Vagina (tissue), 2 donors: ENCODE data around the gene ARID5B. TPM values are rescaled to one million over a fixed set of nuclear protein-coding genes. Genes with fewer than 3 reads are reported as not detected.

Source experiments
- DNase-seq, 2 donors: peaks; one replicate each; pipeline ENCODE4 v3.0.0-alpha.2; 2017; ENCODE audit errors: extremely low spot score in 2 of 2
- H3K27ac ChIP-seq: fragments of 200-600 bp; sonication (generic); one replicate; pipeline ENCODE4 v1.5.1; 2019
- H3K27me3 ChIP-seq: fragments of 200-600 bp; sonication (generic); one replicate; pipeline ENCODE4 v1.5.1; 2019
- H3K36me3 ChIP-seq, 2 donors: fragments of 200-600 bp; sonication (generic); one replicate each; pipeline ENCODE4 v1.5.1; 2017 to 2019
- H3K4me1 ChIP-seq: fragments of 200-600 bp; sonication (generic); one replicate; pipeline ENCODE4 v1.5.1; 2019
- H3K4me3 ChIP-seq, 2 donors: fragments of 200-600 bp; sonication (generic); 1 replicate in 1 of 2; 2 replicates in 1 of 2; pipeline ENCODE4 v1.5.1; 2016 to 2019
- H3K9me3 ChIP-seq: fragments of 200-600 bp; sonication (generic); one replicate; pipeline ENCODE4 v1.5.1; 2019
- POLR2A ChIP-seq, 2 donors: fragments of 450-650 bp; IDR thresholded peaks; one replicate each; pipeline ENCODE4 v1.6.1; 2017; ENCODE audit warnings: antibody characterized with exemption in 2 of 2, mild to moderate bottlenecking in 2 of 2, moderate library complexity in 2 of 2
- POLR2AphosphoS5 ChIP-seq, 2 donors: sonication (generic); formaldehyde crosslinking; IDR thresholded peaks; one replicate each; pipeline ENCODE4 v1.9.0; 2017; ENCODE audit warnings: antibody characterized with exemption in 2 of 2, mild to moderate bottlenecking in 2 of 2, low read depth in 1 of 2; ENCODE audit not compliant: insufficient read depth in 1 of 2
- intact Hi-C: fragments of 100-400 bp; cut with DNase I; formaldehyde crosslinking; loops from one replicate; pipeline ENCODE4 v1.15.1; 2023
- total RNA-seq: library from RNA; depleted of rRNA; stranded (reverse); fragments of >200 nt; gene quantifications from one replicate; pipeline ENCODE4 v1.2.3, GENCODE V29; 2016
- TF ChIP-seq, protein P1 (sequence below), 3 experiments: fragments of 450-650 bp in 2 of 3; fragments of 200-600 bp in 1 of 3; sonication (generic) in 1 of 3; IDR thresholded peaks; one replicate each; pipeline ENCODE4 v1.5.1; 2017 to 2019; ENCODE audit warnings: antibody characterized with exemption in 3 of 3, mild to moderate bottlenecking in 2 of 3, moderate library complexity in 2 of 3

The ARID5B gene
- total RNA-seq, 1 donor from 2014 or later: 75.9 TPM

DNA sequence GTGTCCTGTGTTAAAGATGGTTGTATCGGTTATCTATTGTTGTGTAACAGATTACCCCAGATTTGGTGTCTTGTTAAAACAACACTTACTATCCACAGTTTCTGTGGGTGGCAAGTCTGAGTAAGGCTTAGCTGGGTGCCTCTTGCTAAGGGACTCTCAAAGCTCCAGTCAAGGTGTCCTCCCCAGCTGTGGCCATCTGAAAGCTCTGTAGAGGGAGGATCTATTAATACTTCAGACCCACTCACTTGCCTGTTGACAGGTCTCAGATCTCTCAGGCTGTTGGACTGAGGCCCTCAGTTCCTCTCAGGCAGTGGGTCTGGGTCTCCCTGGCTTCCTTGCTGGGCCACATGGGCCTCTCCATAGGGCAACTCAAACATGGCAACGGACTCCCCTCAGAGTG lies 19.6 kb downstream of the ARID5B start:
- Histone ChIP-seq H3K36me3 (no peaks in the 10 kb centered on the region), H3K4me1 (peaks cover 48% of the 10 kb centered on the region), H3K27me3 (no peaks in the 10 kb centered on the region), H3K9me3 (no peaks in the 10 kb centered on the region), H3K27ac (no peak overlapping the region), H3K4me3 (no peak overlapping the region)
- TF ChIP-seq POLR2AphosphoS5 (IDR thresholded peaks at IDR 0.05; ENCODE audit: insufficient read depth in 1 of 2, low read depth in 1 of 2) (no peak), POLR2A (IDR thresholded peaks at IDR 0.05) (no peak)
- TF ChIP-seq, protein P1, sequence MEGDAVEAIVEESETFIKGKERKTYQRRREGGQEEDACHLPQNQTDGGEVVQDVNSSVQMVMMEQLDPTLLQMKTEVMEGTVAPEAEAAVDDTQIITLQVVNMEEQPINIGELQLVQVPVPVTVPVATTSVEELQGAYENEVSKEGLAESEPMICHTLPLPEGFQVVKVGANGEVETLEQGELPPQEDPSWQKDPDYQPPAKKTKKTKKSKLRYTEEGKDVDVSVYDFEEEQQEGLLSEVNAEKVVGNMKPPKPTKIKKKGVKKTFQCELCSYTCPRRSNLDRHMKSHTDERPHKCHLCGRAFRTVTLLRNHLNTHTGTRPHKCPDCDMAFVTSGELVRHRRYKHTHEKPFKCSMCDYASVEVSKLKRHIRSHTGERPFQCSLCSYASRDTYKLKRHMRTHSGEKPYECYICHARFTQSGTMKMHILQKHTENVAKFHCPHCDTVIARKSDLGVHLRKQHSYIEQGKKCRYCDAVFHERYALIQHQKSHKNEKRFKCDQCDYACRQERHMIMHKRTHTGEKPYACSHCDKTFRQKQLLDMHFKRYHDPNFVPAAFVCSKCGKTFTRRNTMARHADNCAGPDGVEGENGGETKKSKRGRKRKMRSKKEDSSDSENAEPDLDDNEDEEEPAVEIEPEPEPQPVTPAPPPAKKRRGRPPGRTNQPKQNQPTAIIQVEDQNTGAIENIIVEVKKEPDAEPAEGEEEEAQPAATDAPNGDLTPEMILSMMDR (IDR thresholded peaks at IDR 0.05): no peak
- intact Hi-C loops: no loop called here
- no peak for DNase-seq

DNA sequence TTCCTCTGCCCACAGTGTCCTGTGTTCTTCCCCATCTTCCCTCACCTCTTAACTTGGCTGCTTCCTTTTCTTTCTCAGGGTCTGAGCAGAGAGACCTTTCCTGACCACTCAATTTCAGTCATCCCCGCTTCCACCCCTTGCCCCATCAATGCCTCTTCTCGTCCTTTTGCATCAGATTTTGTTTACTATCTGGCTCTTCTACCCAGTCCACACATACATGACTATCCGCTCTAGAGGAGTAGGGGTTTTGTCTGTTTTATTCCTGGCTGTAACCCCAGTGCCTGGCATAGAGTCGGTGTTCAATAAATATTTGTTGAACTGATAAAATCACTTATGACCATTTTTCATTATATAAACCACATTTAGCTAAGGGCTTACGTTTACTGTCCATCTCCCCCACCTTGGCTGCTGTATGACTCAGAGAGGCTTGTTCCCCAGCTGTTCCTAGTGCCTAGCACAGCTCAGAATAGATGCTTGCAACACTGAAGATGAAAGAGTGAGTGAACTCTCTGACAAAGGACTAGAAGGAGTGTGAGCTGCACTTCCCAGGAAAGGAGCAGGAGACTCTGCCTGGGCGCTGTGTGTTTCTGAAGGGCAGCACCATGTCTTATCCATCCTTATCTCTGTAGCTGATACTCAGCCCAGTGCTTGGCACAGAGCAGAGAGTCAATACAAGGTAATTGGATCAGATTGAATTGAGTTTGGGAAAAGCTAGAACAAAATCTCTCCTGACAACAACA lies 21.9 kb downstream of the ARID5B start:
- peaks cover 48% of the 10 kb centered on the region for H3K4me1 ChIP-seq
- TF ChIP-seq, protein P1 (IDR thresholded peaks at IDR 0.05): no peak
- TF ChIP-seq POLR2AphosphoS5 (IDR thresholded peaks at IDR 0.05; ENCODE audit: insufficient read depth in 1 of 2, low read depth in 1 of 2) (no peak), POLR2A (IDR thresholded peaks at IDR 0.05) (no peak)
- peak overlapping the region; percentile 54 for H3K27ac ChIP-seq
- no peaks in the 10 kb centered on the region for H3K36me3 ChIP-seq
- no peak for DNase-seq
- intact Hi-C loops: no loop called here
- H3K27me3 ChIP-seq: no peaks in the 10 kb centered on the region
- H3K9me3 ChIP-seq: no peaks in the 10 kb centered on the region
- no peak overlapping the region for H3K4me3 ChIP-seq

DNA sequence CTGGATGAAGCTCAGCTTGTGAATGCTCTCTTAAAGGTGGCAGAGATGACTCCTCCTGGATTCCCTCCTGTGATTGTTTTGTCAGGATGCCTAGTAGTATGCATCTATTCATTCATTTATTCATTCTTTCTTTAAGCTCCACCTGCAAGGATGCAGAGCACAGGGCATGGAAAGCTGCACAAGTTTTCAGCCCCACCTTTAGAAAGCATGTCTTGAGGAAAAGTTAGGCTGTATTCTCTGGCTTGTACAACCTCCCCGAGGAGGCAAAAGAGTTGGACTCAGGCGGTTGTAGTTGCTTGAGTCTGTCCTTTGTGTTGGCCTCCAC lies 22.4 kb downstream of the ARID5B start:
- Histone ChIP-seq H3K4me3 (no peak overlapping the region), H3K4me1 (peaks cover 48% of the 10 kb centered on the region), H3K36me3 (no peaks in the 10 kb centered on the region), H3K27me3 (no peaks in the 10 kb centered on the region), H3K9me3 (no peaks in the 10 kb centered on the region), H3K27ac (peak overlapping the region; percentile 33)
- TF ChIP-seq, protein P1 (IDR thresholded peaks at IDR 0.05): no peak
- no peak for TF ChIP-seq POLR2A (IDR thresholded peaks at IDR 0.05)
- no peak for TF ChIP-seq POLR2AphosphoS5 (IDR thresholded peaks at IDR 0.05; ENCODE audit: insufficient read depth in 1 of 2, low read depth in 1 of 2)
- intact Hi-C loops: no loop called here
- no peak for DNase-seq

DNA sequence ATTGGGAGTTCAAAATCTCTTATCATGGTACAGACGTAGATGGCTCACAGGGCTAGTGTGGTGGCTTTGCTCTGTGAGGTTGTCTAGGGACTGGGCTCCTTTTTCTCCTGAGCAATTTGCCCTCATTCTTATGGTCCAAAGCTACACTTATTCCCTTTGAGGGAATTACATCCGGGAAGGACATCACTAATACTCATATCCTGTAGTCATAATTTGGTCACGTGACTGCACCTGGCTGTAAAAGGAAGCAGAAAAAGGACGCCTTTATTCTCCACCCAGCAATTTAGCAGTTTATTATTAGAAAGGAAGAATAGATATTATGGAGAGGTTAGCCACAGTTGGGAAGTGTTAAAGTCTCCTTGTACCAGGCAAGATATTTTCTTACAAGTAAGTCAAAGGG lies 28.1 kb downstream of the ARID5B start:
- intact Hi-C loops: no loop called here
- no peak for DNase-seq
- TF ChIP-seq, protein P1 (IDR thresholded peaks at IDR 0.05): no peak
- TF ChIP-seq POLR2AphosphoS5 (IDR thresholded peaks at IDR 0.05; ENCODE audit: insufficient read depth in 1 of 2, low read depth in 1 of 2) (no peak), POLR2A (IDR thresholded peaks at IDR 0.05) (no peak)

DNA sequence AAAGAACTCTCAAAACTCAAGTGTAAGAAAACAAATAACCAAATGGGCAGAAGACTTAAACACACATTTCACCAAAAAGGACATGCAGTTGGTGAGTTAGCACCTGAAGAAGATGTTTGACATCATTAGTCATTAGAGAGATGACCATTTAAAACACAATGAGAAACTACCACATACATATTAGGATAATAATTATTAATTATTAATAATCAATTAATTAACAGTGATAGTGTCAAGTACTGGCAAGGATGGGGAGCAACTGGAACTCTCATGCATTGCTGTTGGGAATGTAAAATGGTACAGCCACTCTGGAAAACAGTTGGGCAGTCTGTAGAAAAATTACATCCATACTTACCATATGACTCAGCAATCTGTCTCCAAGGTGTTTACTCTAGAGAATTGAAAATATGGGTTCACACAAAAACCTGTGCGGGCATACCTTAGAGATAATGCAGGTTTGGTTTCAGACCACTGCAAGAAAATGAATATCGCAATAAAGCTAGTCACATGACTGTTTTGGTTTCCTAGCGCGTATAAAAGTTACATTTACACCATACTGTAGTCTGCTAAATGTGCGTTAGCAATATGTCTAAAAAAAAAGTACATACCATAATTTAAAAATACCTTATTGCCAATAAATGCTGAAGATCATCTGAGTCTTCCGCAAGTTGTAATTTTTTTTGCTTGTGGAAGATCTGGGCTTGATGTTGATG lies 30.3 kb downstream of the ARID5B start:
- no peak for DNase-seq
- no peak overlapping the region for H3K4me3 ChIP-seq
- H3K9me3 ChIP-seq: no peaks in the 10 kb centered on the region
- TF ChIP-seq, protein P1 (IDR thresholded peaks at IDR 0.05): no peak
- TF ChIP-seq POLR2AphosphoS5 (IDR thresholded peaks at IDR 0.05; ENCODE audit: insufficient read depth in 1 of 2, low read depth in 1 of 2) (no peak), POLR2A (IDR thresholded peaks at IDR 0.05) (no peak)
- intact Hi-C loops: no loop called here
- no peaks in the 10 kb centered on the region for H3K36me3 ChIP-seq
- H3K27me3 ChIP-seq: no peaks in the 10 kb centered on the region
- H3K27ac ChIP-seq: no peak overlapping the region
- H3K4me1 ChIP-seq: peaks cover 13% of the 10 kb centered on the region

More for the DNA sequence above, 28.1 kb downstream of the ARID5B start:
- Histone ChIP-seq H3K27ac (no peak overlapping the region), H3K4me1 (peaks cover 12% of the 10 kb centered on the region), H3K36me3 (no peaks in the 10 kb centered on the region), H3K27me3 (no peaks in the 10 kb centered on the region), H3K9me3 (no peaks in the 10 kb centered on the region), H3K4me3 (no peak overlapping the region)
